HG02870 (cell line): ENCODE data around the gene TRPC4AP.
"Not testable (repeated sequence)": the region's sequence is repeated elsewhere in the genome, so short reads cannot be mapped to it uniquely, and the experiment has no call there.

Experiments
- ATAC-seq: cut with Tn5 transposase; IDR thresholded peaks from one replicate; pipeline ENCODE4 v1.9.1; 2021; ENCODE audit warnings: mild to moderate bottlenecking, moderate library complexity; ENCODE audit not compliant: unreplicated experiment

TRPC4AP gene

GRCh38 chr20:35092524-35093266, at the start of gene TRPC4AP:
Gene TRPC4AP (minus strand): TSS chr20:35092807. CDS start chr20:35092781, 26 bp downstream.
- peak; percentile 88 for ATAC-seq

- no peak for ATAC-seq
These were observed 43.4 kb upstream of the TRPC4AP start for GRCh38 chr20:35135867-35136586.

- no peak for ATAC-seq
These were observed 42.3 kb upstream of the TRPC4AP start for GRCh38 chr20:35134880-35135279.

GRCh38 chr20:35134472-35134871, 41.9 kb upstream of the TRPC4AP start:
- ATAC-seq = no peak

- no peak for ATAC-seq
These were observed 41.1 kb upstream of the TRPC4AP start for GRCh38 chr20:35133735-35134134.

GRCh38 chr20:35133031-35133430, 40.4 kb upstream of the TRPC4AP start:
- no peak for ATAC-seq

GRCh38 chr20:35131934-35132333, 39.3 kb upstream of the TRPC4AP start:
- no peak for ATAC-seq

- no peak for ATAC-seq
These were observed 37.1 kb upstream of the TRPC4AP start for GRCh38 chr20:35129647-35130069.

GRCh38 chr20:35125753-35126152, 33.1 kb upstream of the TRPC4AP start:
- ATAC-seq = no peak

- ATAC-seq = no peak
These were observed 30.3 kb upstream of the TRPC4AP start for GRCh38 chr20:35122756-35123405.

GRCh38 chr20:35121186-35121585, 28.6 kb upstream of the TRPC4AP start:
- no peak for ATAC-seq

GRCh38 chr20:35120012-35120701, 27.6 kb upstream of the TRPC4AP start:
- ATAC-seq = no peak

- no peak for ATAC-seq
These were observed 25.0 kb upstream of the TRPC4AP start for GRCh38 chr20:35117629-35118028.

GRCh38 chr20:35117196-35117595, 24.6 kb upstream of the TRPC4AP start:
- ATAC-seq = no peak

- ATAC-seq = no peak
These were observed 23.7 kb upstream of the TRPC4AP start for GRCh38 chr20:35116258-35116657.

GRCh38 chr20:35115606-35116005, 23.0 kb upstream of the TRPC4AP start:
- ATAC-seq = no peak

GRCh38 chr20:35112276-35112675, 19.7 kb upstream of the TRPC4AP start:
- not testable (repeated sequence) for ATAC-seq

GRCh38 chr20:35111141-35111888, 18.7 kb upstream of the TRPC4AP start:
- no peak for ATAC-seq

- no peak for ATAC-seq
These were observed 16.3 kb upstream of the TRPC4AP start for GRCh38 chr20:35108921-35109320.

- ATAC-seq = no peak
These were observed 14.3 kb upstream of the TRPC4AP start for GRCh38 chr20:35106827-35107380.
